HEK293T (cell line): Measurements from ENCODE around the gene CCN5.

ENCODE experiments used
- CTCF ChIA-PET: fragments of 350-600 bp; formaldehyde crosslinking; extraction: SDS; loops from one replicate; lab custom pipeline; 2021; ENCODE audit warnings: antibody characterized with exemption, inconsistent platforms; lab: Yijun Ruan, JAX
- POLR2A ChIA-PET: fragments of 350-600 bp; formaldehyde crosslinking; extraction: SDS; loops from one replicate; lab custom pipeline; 2020; ENCODE audit warnings: antibody characterized with exemption, inconsistent platforms; lab: Yijun Ruan, JAX
- DNase-seq: peaks from one replicate; pipeline ENCODE4 v3.0.0; 2012; ENCODE audit warnings: mixed read lengths; ENCODE audit errors: extremely low spot score
- ARNT ChIP-seq: fragments of 450-650 bp; IDR thresholded peaks from 2 replicates; pipeline ENCODE4 v1.6.1; 2017; ENCODE audit warnings: mild to moderate bottlenecking
- BHLHE40 ChIP-seq: fragments of 450-650 bp; IDR thresholded peaks from 2 replicates; pipeline ENCODE4 v1.6.1; 2016; ENCODE audit warnings: mild to moderate bottlenecking, moderate library complexity, borderline replicate concordance
- CTBP1 ChIP-seq: fragments of 450-650 bp; IDR thresholded peaks from 2 replicates; pipeline ENCODE4 v1.6.1; 2016; ENCODE audit warnings: borderline replicate concordance
- ELF4 ChIP-seq: fragments of 450-650 bp; IDR thresholded peaks from 2 replicates; pipeline ENCODE4 v1.6.1; 2017; ENCODE audit warnings: antibody characterized with exemption
- FOXA1 ChIP-seq: fragments of 450-650 bp; IDR thresholded peaks from 2 replicates; pipeline ENCODE4 v1.6.1; 2016; ENCODE audit warnings: mild to moderate bottlenecking
- FOXK2 ChIP-seq: fragments of 450-650 bp; IDR thresholded peaks from 2 replicates; pipeline ENCODE4 v1.6.1; 2016; ENCODE audit warnings: mild to moderate bottlenecking
- FOXM1 ChIP-seq: fragments of 450-650 bp; IDR thresholded peaks from 2 replicates; pipeline ENCODE4 v1.6.1; 2017; ENCODE audit warnings: mild to moderate bottlenecking, borderline replicate concordance
- HDGF ChIP-seq: fragments of 450-650 bp; IDR thresholded peaks from 2 replicates; pipeline ENCODE4 v1.6.1; 2017; ENCODE audit warnings: antibody characterized with exemption, borderline replicate concordance
- L3MBTL2 ChIP-seq: fragments of 450-650 bp; conservative IDR thresholded peaks from 2 replicates; pipeline ENCODE4 v1.6.1; 2016; ENCODE audit warnings: mild to moderate bottlenecking
- LEF1 ChIP-seq: fragments of 450-650 bp; IDR thresholded peaks from 2 replicates; pipeline ENCODE4 v1.6.1; 2017; ENCODE audit warnings: mild to moderate bottlenecking, borderline replicate concordance
- NFRKB ChIP-seq: fragments of 450-650 bp; IDR thresholded peaks from 2 replicates; pipeline ENCODE4 v1.6.1; 2016; ENCODE audit warnings: mild to moderate bottlenecking, moderate library complexity
- PKNOX1 ChIP-seq: fragments of 450-650 bp; IDR thresholded peaks from 2 replicates; pipeline ENCODE4 v1.6.1; 2016
- SP1 ChIP-seq: fragments of 450-650 bp; IDR thresholded peaks from 2 replicates; pipeline ENCODE4 v1.6.1; 2017
- SUZ12 ChIP-seq: fragments of 450-650 bp; IDR thresholded peaks from 2 replicates; pipeline ENCODE4 v1.6.1; 2016; ENCODE audit warnings: mild to moderate bottlenecking
- TARDBP ChIP-seq: fragments of 450-650 bp; IDR thresholded peaks from 2 replicates; pipeline ENCODE4 v1.6.1; 2016
- ZNF384 ChIP-seq: fragments of 450-650 bp; IDR thresholded peaks from 2 replicates; pipeline ENCODE4 v1.6.1; 2016

The CCN5 gene

DNA sequence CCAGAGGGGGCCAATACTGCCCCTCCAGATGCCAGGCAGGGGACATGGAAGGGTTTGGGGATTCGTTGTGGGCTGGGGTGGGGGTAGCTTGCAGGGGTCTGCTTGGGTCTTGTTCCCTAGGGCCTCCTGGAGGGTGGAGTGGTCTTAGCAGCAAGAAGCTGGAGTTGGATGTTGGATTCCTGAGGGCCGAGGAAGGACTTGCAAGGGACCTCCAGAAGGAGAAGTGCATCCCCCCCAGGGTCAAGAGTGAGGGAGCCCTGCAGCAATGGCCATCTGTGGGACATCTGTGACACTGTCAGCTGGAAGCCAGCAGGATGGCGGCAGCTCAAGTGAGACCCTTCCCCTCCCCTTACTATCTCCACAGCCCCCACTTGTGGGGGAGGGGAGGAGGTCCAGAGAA lies 25.4 kb upstream of the CCN5 start:
- no peak for DNase-seq
- POLR2A ChIA-PET = no interaction called here
- CTCF ChIA-PET = no interaction called here
- TF ChIP-seq FOXM1 (no peak), PKNOX1 (no peak), L3MBTL2 (no peak), FOXK2 (no peak), SP1 (no peak), ELF4 (no peak), ARNT (no peak), NFRKB (no peak), SUZ12 (no peak), ZNF384 (no peak), CTBP1 (no peak)

DNA sequence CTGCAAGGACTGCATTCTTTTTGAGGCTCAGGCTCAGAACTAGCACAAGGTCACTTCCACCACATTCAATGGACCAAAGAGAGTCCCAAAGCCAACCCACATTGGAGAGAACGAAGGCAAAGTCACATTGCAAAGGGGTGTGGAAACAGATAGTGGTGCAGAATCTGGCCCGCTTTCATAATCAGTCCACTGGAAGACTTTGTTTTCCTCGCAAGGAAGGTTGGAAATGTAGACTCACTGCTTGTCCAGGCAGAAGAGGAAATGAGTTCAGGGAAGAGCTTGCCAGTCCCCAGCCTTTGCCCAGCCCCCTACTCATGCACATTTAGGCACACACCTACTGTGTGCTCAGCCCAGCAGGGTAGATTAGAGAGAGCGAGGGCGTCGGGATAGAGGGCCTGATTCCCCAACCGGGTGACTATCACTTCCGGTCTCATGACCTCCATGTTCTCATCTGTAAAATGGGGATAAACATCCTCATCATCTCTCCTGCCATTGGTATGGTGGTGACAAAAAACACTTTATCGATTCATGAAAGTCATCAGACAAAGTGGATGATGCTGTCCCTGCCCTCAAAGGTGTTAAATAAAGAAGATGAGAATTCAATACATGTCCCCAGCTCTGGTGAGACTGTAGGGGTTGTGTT lies 24.3 kb upstream of the CCN5 start:
- TF ChIP-seq ELF4 (no peak), TARDBP (no peak), SUZ12 (no peak), ARNT (no peak), L3MBTL2 (no peak), FOXA1 (no peak), LEF1 (no peak), PKNOX1 (no peak), ZNF384 (no peak), HDGF (no peak), CTBP1 (no peak), FOXK2 (no peak), FOXM1 (no peak), NFRKB (no peak), SP1 (no peak), BHLHE40 (no peak)
- no peak for DNase-seq
- CTCF ChIA-PET = no interaction called here
- POLR2A ChIA-PET = no interaction called here

GRCh38 chr20:44691424-44692423 lies 23.4 kb upstream of the CCN5 start:
- ChIA-PET CTCF (interaction anchor here (1.0 kb wide), 1 partner anchor 9 kb away, joined by 3 read pairs; no protein-coding TSS in a partner anchor), POLR2A (no interaction called here)
- no peak for TF ChIP-seq HDGF
- TF ChIP-seq ARNT = no peak
- no peak for TF ChIP-seq NFRKB
- no peak for TF ChIP-seq TARDBP
- no peak for TF ChIP-seq L3MBTL2
- no peak for TF ChIP-seq CTBP1
- TF ChIP-seq LEF1 = no peak
- no peak for TF ChIP-seq FOXK2
- no peak for TF ChIP-seq FOXA1
- no peak for TF ChIP-seq ELF4
- no peak for TF ChIP-seq PKNOX1
- no peak for TF ChIP-seq BHLHE40
- no peak for DNase-seq

GRCh38 chr20:44692932-44693480 lies 22.2 kb upstream of the CCN5 start:
- CTCF ChIA-PET = no interaction called here
- TF ChIP-seq NFRKB (no peak), SUZ12 (no peak), LEF1 (no peak), ARNT (no peak), CTBP1 (no peak), TARDBP (no peak), ZNF384 (no peak), FOXK2 (no peak), BHLHE40 (no peak), SP1 (no peak), PKNOX1 (no peak), ELF4 (no peak)
- no peak for DNase-seq
- POLR2A ChIA-PET = no interaction called here

DNA sequence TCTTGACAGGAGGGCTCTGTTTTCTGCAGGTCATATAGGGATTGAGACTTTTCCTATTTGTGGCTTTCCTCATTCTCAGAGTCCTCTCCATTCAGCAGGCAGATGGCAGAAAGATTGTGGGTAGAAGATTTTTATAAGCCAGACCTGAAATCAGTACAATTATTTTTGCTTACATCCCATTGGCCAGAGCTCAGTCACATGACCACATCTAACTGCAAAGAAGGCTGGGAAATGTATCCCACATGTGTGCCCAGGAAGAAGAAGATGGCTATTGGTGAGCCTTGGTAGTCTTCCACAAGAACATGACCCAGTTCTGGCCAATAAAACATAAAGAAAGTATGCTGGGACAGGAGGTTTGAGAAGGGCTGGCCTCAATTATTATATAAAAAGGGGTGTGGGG lies 21.5 kb upstream of the CCN5 start:
- TF ChIP-seq FOXM1 (no peak), TARDBP (no peak), HDGF (no peak), FOXA1 (no peak), LEF1 (no peak), ARNT (no peak), PKNOX1 (no peak), SUZ12 (no peak), BHLHE40 (no peak), NFRKB (no peak)
- DNase-seq = no peak
- CTCF ChIA-PET = no interaction called here
- POLR2A ChIA-PET = no interaction called here
